Right renal cortex interstitium (tissue), 3 donors: ENCODE results near the gene VRK1. TPM values are rescaled to one million over a fixed set of nuclear protein-coding genes. Genes with fewer than 3 reads are reported as not detected.

ENCODE experiments used
- DNase-seq, 3 donors: peaks; one replicate each; pipeline ENCODE4 v3.0.0-alpha.2; 2013; ENCODE audit warnings: low read depth in 3 of 3, low spot score in 2 of 3
- polyA plus RNA-seq, 3 donors: library from polyadenylated mRNA; unstranded; fragments of 120-200 nt; gene quantifications; one replicate each; pipeline ENCODE4 v1.2.1, GENCODE V29; 2013; ENCODE audit not compliant: insufficient read length in 3 of 3

Gene VRK1
- polyA plus RNA-seq, 3 donors, result 24.1 to 31.2 (median 29.3) TPM

GRCh38 chr14:96790706-96791105 is 6.5 kb upstream of the VRK1 start:
- no peak for DNase-seq

- no peak for DNase-seq
Observed at GRCh38 chr14:96792003-96792402, 5.2 kb upstream of the VRK1 start.

- no peak for DNase-seq
Observed at GRCh38 chr14:96792591-96792990, 4.6 kb upstream of the VRK1 start.

GRCh38 chr14:96793547-96793946 is 3.6 kb upstream of the VRK1 start:
- no peak for DNase-seq

- no peak for DNase-seq
Observed at GRCh38 chr14:96795109-96795828, 1.9 kb upstream of the VRK1 start.

- DNase-seq, result no peak
Observed at GRCh38 chr14:96797582-96798349, 584 bp downstream of the VRK1 start.

- DNase-seq, result no peak
Observed at GRCh38 chr14:96798956-96799355, 1.8 kb downstream of the VRK1 start.

GRCh38 chr14:96799489-96800054 is 2.4 kb downstream of the VRK1 start:
- DNase-seq, result no peak

GRCh38 chr14:96801931-96802330 is 4.7 kb downstream of the VRK1 start:
- DNase-seq, result no peak

- no peak for DNase-seq
Observed at GRCh38 chr14:96802963-96803362, 5.8 kb downstream of the VRK1 start.

GRCh38 chr14:96803958-96804357 is 6.8 kb downstream of the VRK1 start:
- DNase-seq, result no peak

GRCh38 chr14:96804895-96805294 is 7.7 kb downstream of the VRK1 start:
- DNase-seq, result no peak

- DNase-seq, result no peak
Observed at GRCh38 chr14:96805956-96806355, 8.8 kb downstream of the VRK1 start.

- no peak for DNase-seq
Observed at GRCh38 chr14:96806836-96807235, 9.7 kb downstream of the VRK1 start.

- DNase-seq, result no peak
Observed at GRCh38 chr14:96808619-96809406, 11.6 kb downstream of the VRK1 start.

GRCh38 chr14:96811265-96811664 is 14.1 kb downstream of the VRK1 start:
- DNase-seq, result no peak

- no peak for DNase-seq
Observed at GRCh38 chr14:96811985-96812667, 14.9 kb downstream of the VRK1 start.

GRCh38 chr14:96816281-96816680 is 19.1 kb downstream of the VRK1 start:
- DNase-seq, result no peak

GRCh38 chr14:96817750-96818666 is 20.8 kb downstream of the VRK1 start:
- DNase-seq, result no peak
